WTC11 (cell line): ENCODE results near the gene NAV2. TPM values are rescaled to one million over a fixed set of nuclear protein-coding genes. Genes with fewer than 3 reads are reported as not detected.

Source experiments
- ATAC-seq: fragments of 200-7000 bp; cut with Tn5 transposase; 2 replicates; pipeline ENCODE4 v1.10.0; 2021; ENCODE audit warnings: mild to moderate bottlenecking, moderate library complexity
- CTCF ChIA-PET: fragments of 300-600 bp; sonication (Branson Sonifier 250); formaldehyde crosslinking; loops from one replicate; lab custom pipeline; 2021; ENCODE audit warnings: antibody characterized with exemption; lab: Charles Lee
- POLR2A ChIA-PET: fragments of 350-600 bp; sonication (Branson Sonifier 250); formaldehyde crosslinking; loops from one replicate; lab custom pipeline; 2021; ENCODE audit warnings: antibody characterized with exemption; lab: Charles Lee
- DNase-seq: peaks from one replicate; pipeline ENCODE4 v3.0.0; 2021; ENCODE audit warnings: low spot score
- H3K27ac Mint-ChIP-seq: 2 replicates; pipeline ENCODE4 v1.8.0; 2021; ENCODE audit warnings: mixed read lengths
- H3K27me3 Mint-ChIP-seq: 2 replicates; pipeline ENCODE4 v1.8.0; 2021; ENCODE audit warnings: low read depth, mild to moderate bottlenecking, moderate library complexity, mixed read lengths
- H3K36me3 Mint-ChIP-seq: 2 replicates; pipeline ENCODE4 v1.8.0; 2021; ENCODE audit warnings: mixed read lengths
- H3K4me1 Mint-ChIP-seq: 2 replicates; pipeline ENCODE4 v1.8.0; 2022; ENCODE audit warnings: mixed read lengths
- H3K4me3 Mint-ChIP-seq: 2 replicates; pipeline ENCODE4 v1.8.0; 2021; ENCODE audit warnings: mild to moderate bottlenecking, moderate library complexity, mixed read lengths
- H3K9me3 Mint-ChIP-seq: 2 replicates; pipeline ENCODE4 v1.8.0; 2021; ENCODE audit warnings: mixed read lengths
- ATF2 ChIP-seq: sonication (generic); formaldehyde crosslinking; IDR thresholded peaks from 2 replicates; pipeline ENCODE4 v1.8.1; 2022; ENCODE audit warnings: low read depth, missing genetic modification reagents, borderline replicate concordance
- ATF6 ChIP-seq: sonication (generic); formaldehyde crosslinking; IDR thresholded peaks from 2 replicates; pipeline ENCODE4 v1.8.1; 2023; ENCODE audit warnings: mild to moderate bottlenecking, missing genetic modification reagents
- E2F1 ChIP-seq: sonication (generic); formaldehyde crosslinking; IDR thresholded peaks from 2 replicates; pipeline ENCODE4 v1.8.0; 2022; ENCODE audit warnings: mild to moderate bottlenecking, missing genetic modification reagents
- E2F5 ChIP-seq: sonication (generic); formaldehyde crosslinking; IDR thresholded peaks from 2 replicates; pipeline ENCODE4 v1.8.1; 2022; ENCODE audit warnings: mild to moderate bottlenecking, moderate library complexity, missing genetic modification reagents
- FOXJ3 ChIP-seq: sonication (generic); formaldehyde crosslinking; IDR thresholded peaks from 2 replicates; pipeline ENCODE4 v1.9.0; 2021; ENCODE audit warnings: missing genetic modification reagents, mild to moderate bottlenecking, borderline replicate concordance
- JUN ChIP-seq: sonication (generic); formaldehyde crosslinking; IDR thresholded peaks from 2 replicates; pipeline ENCODE4 v1.8.0; 2023; ENCODE audit warnings: mild to moderate bottlenecking, missing genetic modification reagents
- NFYB ChIP-seq: sonication (generic); formaldehyde crosslinking; conservative IDR thresholded peaks from 2 replicates; pipeline ENCODE4 v1.8.0; 2022; ENCODE audit warnings: low read depth, missing genetic modification reagents
- PRDM15 ChIP-seq: sonication (generic); formaldehyde crosslinking; IDR thresholded peaks from 2 replicates; pipeline ENCODE4 v1.8.0; 2022; ENCODE audit warnings: missing genetic modification reagents
- TP53 ChIP-seq: sonication (generic); formaldehyde crosslinking; IDR thresholded peaks from 2 replicates; pipeline ENCODE4 v1.8.1; 2023; ENCODE audit warnings: mild to moderate bottlenecking, missing genetic modification reagents
- USF2 ChIP-seq: sonication (generic); formaldehyde crosslinking; IDR thresholded peaks from 2 replicates; pipeline ENCODE4 v1.8.1; 2023; ENCODE audit warnings: mild to moderate bottlenecking, missing genetic modification reagents, moderate library complexity
- ZNF219 ChIP-seq: sonication (generic); formaldehyde crosslinking; IDR thresholded peaks from 2 replicates; pipeline ENCODE4 v1.8.0; 2023; ENCODE audit warnings: missing genetic modification reagents, mild to moderate bottlenecking, borderline replicate concordance
- total RNA-seq: library from RNA; stranded (reverse); gene quantifications from 3 replicates; pipeline ENCODE4 v1.2.3, GENCODE V29; 2021

NAV2 gene
- total RNA-seq, 1 experiment from 2014 or later, result 42.8 TPM

GRCh38 chr11:19698493-19699292 is 13.9 kb upstream of the NAV2 start (continued):
- no peak for TF ChIP-seq PRDM15
- no peak for TF ChIP-seq USF2 (CRISPR knock-in tag)
- no peak for TF ChIP-seq ATF2
- TF ChIP-seq E2F5, result no peak
- no peak for TF ChIP-seq TP53 (CRISPR knock-in tag)

GRCh38 chr11:19701421-19701820 is 11.2 kb upstream of the NAV2 start:
- no peak overlapping the region for H3K27ac Mint-ChIP-seq

More at GRCh38 chr11:19701421-19701820, 11.2 kb upstream of the NAV2 start:
- DNase-seq, result no peak
- TF ChIP-seq ATF6 (CRISPR knock-in tag) (no peak), JUN (no peak), NFYB (CRISPR knock-in tag) (no peak), E2F1 (no peak), FOXJ3 (no peak), ZNF219 (CRISPR knock-in tag) (no peak)
- peaks cover 25% of the 10 kb centered on the region for H3K4me1 Mint-ChIP-seq
- H3K36me3 Mint-ChIP-seq, result no peaks in the 10 kb centered on the region
- H3K27me3 Mint-ChIP-seq, result peaks cover 8% of the 10 kb centered on the region
- ChIA-PET CTCF (interaction anchor here (1.1 kb wide), 1 partner anchor 137 kb away, joined by 4 read pairs; no protein-coding TSS in a partner anchor), POLR2A (interaction anchor here (0.6 kb wide), 1 partner anchor 34 kb away, joined by 3 read pairs; no protein-coding TSS in a partner anchor)
- H3K9me3 Mint-ChIP-seq, result peaks cover 5% of the 10 kb centered on the region
- no peak overlapping the region for H3K4me3 Mint-ChIP-seq
- no peak for ATAC-seq
